Activated T-cell treated with anti-CD3 and anti-CD28 coated beads, Interleukin-2, amount 50 U/mL, for 72 hours (primary cell): ENCODE results near the gene SLC39A8. TPM values are rescaled to one million over a fixed set of nuclear protein-coding genes. Genes with fewer than 3 reads are reported as not detected.
A peak's percentile ranks its signal among the peaks of the same experiment; 100 is the strongest.
"Not testable (repeated sequence)": the region's sequence is repeated elsewhere in the genome, so short reads cannot be mapped to it uniquely, and the experiment has no call there.

Source experiments
- ATAC-seq, 2 donors: fragments of 150-1000 bp; cut with Tn5 transposase; replicated peaks in 1 of 2; 2 replicates each; pipeline ENCODE4 v1.10.0; 2021; ENCODE audit warnings: moderate library complexity in 2 of 2, mild to moderate bottlenecking in 1 of 2
- DNase-seq, 2 donors: peaks; one replicate each; pipeline ENCODE4 v3.0.0; 2021 to 2022; ENCODE audit warnings: mixed read lengths in 1 of 2
- H3K27ac Mint-ChIP-seq: one replicate; pipeline ENCODE4 v1.8.0; 2022; ENCODE audit warnings: mild to moderate bottlenecking, moderate library complexity, mixed read lengths
- H3K27me3 Mint-ChIP-seq: one replicate; pipeline ENCODE4 v1.8.0; 2022; ENCODE audit warnings: low read depth, mixed read lengths
- H3K36me3 Mint-ChIP-seq, 2 donors: one replicate each; pipeline ENCODE4 v1.8.0; 2022; ENCODE audit warnings: mixed read lengths in 2 of 2, mild to moderate bottlenecking in 1 of 2; ENCODE audit not compliant: insufficient read depth in 2 of 2
- H3K4me1 Mint-ChIP-seq: one replicate; pipeline ENCODE4 v1.8.0; 2022; ENCODE audit warnings: low read depth, mixed read lengths
- H3K4me3 Mint-ChIP-seq, 2 donors: one replicate each; pipeline ENCODE4 v1.8.0; 2022; ENCODE audit warnings: mild to moderate bottlenecking in 2 of 2, mixed read lengths in 2 of 2, moderate library complexity in 2 of 2
- H3K9me3 Mint-ChIP-seq, 2 donors: one replicate each; pipeline ENCODE4 v1.8.0; 2022; ENCODE audit warnings: mixed read lengths in 2 of 2
- total RNA-seq, 2 donors: library from RNA; stranded (reverse); gene quantifications; one replicate each; pipeline ENCODE4 v1.2.3, GENCODE V29; 2022

SLC39A8 gene
- 10 to 100 TPM; 56.4 to 58.7 TPM for total RNA-seq

- Mint-ChIP-seq H3K9me3 (no peaks in the 10 kb centered on the region), H3K36me3 (peaks cover 0 to 2% of the 10 kb centered on the region in 2 donors), H3K4me1 (peaks cover 47% of the 10 kb centered on the region), H3K27me3 (peaks cover 6% of the 10 kb centered on the region), H3K27ac (peak within 1 kb of the TSS; percentile 98), H3K4me3 (peak within 1 kb of the TSS; percentile 85 to 88)
- peak; percentile 91 to 92 for DNase-seq
- ATAC-seq: peak; percentile 82 to 83
Observed at GRCh38 chr4:102344954-102345794, at the start of gene SLC39A8. Gene SLC39A8 (minus strand): TSS chr4:102345482. CDS start chr4:102344662, 820 bp downstream.

DNA sequence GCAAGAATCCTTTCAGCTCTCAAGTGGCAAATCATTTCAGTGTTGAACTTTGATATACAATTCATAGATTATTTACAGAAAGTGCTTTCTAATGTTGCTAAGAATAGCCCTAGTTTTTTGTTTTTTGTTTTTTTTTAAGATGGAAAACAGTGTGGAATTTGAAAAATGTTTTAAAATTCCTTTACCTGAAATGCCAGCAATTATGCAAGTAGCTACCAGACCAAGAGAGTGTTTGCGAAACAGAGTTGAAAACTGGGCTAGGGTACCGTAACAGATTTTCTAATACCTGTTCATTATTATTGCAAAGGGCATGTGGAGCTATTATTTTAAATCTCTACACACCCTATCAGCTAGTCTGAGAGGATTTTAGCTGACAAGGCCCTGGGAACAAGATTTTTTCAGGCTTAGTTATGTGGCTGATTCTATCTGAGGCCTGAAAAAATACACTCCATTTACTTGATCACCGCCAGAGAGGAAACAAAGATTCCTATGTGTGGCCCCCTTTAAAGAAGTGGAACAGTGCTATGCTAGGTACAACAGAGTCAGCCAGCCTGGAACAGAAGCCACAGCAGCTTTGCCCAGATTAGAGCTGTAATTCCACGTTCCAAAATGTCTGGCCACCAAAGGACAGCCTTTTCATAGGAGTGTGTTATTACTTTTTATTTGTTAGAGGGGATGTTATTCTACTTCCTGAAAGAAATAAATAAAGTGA lies 46.9 kb upstream of the SLC39A8 start:
- ATAC-seq (no peak), DNase-seq (no peak)
- H3K4me1 Mint-ChIP-seq: peaks cover 32% of the 10 kb centered on the region
- peaks cover 10% of the 10 kb centered on the region for H3K27me3 Mint-ChIP-seq
- no peaks in the 10 kb centered on the region for H3K9me3 Mint-ChIP-seq
- no peaks in the 10 kb centered on the region for H3K36me3 Mint-ChIP-seq
- H3K4me3 Mint-ChIP-seq: no peak overlapping the region
- no peak overlapping the region for H3K27ac Mint-ChIP-seq

- Mint-ChIP-seq H3K27me3 (peaks cover 23% of the 10 kb centered on the region), H3K27ac (peak overlapping the region; percentile 45), H3K36me3 (no peaks in the 10 kb centered on the region), H3K4me1 (peaks cover 32% of the 10 kb centered on the region), H3K9me3 (no peaks in the 10 kb centered on the region), H3K4me3 (peak overlapping the region in 1 of 2 donors; percentile 70)
- peak; percentile 97 to 99 for ATAC-seq
- DNase-seq: peak; percentile 4 to 18
Observed at GRCh38 chr4:102390438-102390837, 45.2 kb upstream of the SLC39A8 start.

- ATAC-seq (no peak), DNase-seq (no peak)
- Mint-ChIP-seq H3K4me3 (no peak overlapping the region), H3K9me3 (no peaks in the 10 kb centered on the region), H3K36me3 (no peaks in the 10 kb centered on the region), H3K27ac (no peak overlapping the region), H3K27me3 (peaks cover 29% of the 10 kb centered on the region), H3K4me1 (peaks cover 32% of the 10 kb centered on the region)
Observed at GRCh38 chr4:102388611-102389010, 43.3 kb upstream of the SLC39A8 start.

DNA sequence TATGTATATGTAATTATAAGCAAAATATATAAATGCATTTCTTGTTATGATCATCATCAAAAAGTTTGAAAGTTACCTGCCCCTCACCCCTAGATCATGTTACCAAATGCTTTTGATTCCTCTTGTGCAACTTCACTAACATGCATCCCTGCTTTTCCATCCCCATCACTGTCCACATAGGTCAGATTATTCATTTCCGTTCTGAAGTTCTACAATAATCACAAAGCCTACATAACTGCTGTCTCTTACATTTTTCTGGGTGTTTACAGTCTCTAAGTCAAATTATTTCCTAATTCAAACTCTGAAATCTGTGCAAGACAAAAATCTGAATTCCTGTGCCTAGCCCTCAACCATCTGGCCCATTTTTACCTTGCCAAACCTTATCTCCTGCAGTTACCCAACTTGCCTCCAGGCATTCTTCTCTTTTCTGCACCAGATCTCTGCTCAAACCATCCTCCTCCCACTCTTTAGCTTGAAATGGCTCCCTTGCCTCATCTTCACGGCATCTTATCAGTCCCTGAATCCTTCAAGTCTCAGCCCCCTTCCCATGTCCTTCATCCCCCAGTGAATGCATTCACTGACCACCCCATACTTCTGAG lies 42.4 kb upstream of the SLC39A8 start:
- H3K27me3 Mint-ChIP-seq: peaks cover 39% of the 10 kb centered on the region
- no peak overlapping the region for H3K4me3 Mint-ChIP-seq
- H3K36me3 Mint-ChIP-seq: no peaks in the 10 kb centered on the region
- ATAC-seq (no peak), DNase-seq (no peak)
- no peak overlapping the region for H3K27ac Mint-ChIP-seq
- H3K9me3 Mint-ChIP-seq: no peaks in the 10 kb centered on the region
- H3K4me1 Mint-ChIP-seq: peaks cover 32% of the 10 kb centered on the region

DNA sequence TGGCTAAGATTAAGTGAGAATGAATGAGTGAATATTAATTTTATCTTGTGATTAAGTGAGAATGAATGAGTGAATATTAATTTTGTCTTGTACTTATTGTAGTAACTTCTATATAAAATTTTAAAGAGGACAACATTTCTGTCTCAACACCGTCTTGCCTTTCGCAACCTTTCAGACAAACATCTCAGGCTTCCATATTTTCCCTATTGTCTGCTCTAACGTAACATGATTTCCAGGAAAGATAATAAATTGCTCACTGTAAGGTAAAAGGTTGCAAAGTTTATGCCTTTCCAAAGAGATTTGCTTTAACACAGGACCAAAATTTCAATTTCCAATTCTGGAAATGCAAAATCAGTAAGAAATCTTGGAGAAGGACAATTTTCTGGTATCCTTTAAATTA lies 41.7 kb upstream of the SLC39A8 start:
- H3K4me3 Mint-ChIP-seq: no peak overlapping the region
- H3K9me3 Mint-ChIP-seq: peaks cover 1 to 2% of the 10 kb centered on the region in 2 donors
- peaks cover 0 to 3% of the 10 kb centered on the region in 2 donors for H3K36me3 Mint-ChIP-seq
- peaks cover 45% of the 10 kb centered on the region for H3K27me3 Mint-ChIP-seq
- H3K27ac Mint-ChIP-seq: no peak overlapping the region
- no peak for ATAC-seq
- H3K4me1 Mint-ChIP-seq: peaks cover 32% of the 10 kb centered on the region
- no peak for DNase-seq

DNA sequence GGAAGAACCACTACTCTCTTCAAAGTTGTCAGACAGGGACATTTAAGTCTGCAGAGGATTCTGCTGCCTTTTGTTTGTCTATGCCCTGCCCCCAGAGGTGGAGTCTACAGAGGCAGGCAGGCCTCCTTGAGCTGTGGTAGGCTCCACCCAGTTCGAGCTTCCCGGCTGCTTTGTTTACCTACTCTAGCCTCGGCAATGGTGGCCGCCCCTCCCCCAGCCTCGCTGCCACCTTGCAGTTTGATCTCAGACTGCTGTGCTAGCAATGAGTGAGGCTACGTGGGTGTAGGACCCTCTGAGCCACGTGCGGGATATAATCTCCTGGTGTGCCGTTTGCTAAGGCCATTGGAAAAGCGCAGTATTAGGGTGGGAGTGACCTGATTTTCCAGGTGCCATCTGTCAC lies 35.0 kb upstream of the SLC39A8 start:
- not testable (repeated sequence) for DNase-seq, H3K27ac Mint-ChIP-seq, H3K4me1 Mint-ChIP-seq, ATAC-seq, H3K4me3 Mint-ChIP-seq, H3K36me3 Mint-ChIP-seq
- Mint-ChIP-seq H3K27me3 (peaks cover 38% of the 10 kb centered on the region), H3K9me3 (peaks cover 10 to 12% of the 10 kb centered on the region in 2 donors)

- H3K27me3 Mint-ChIP-seq: no peaks in the 10 kb centered on the region
- DNase-seq (no peak), ATAC-seq (no peak)
- no peak overlapping the region for H3K4me3 Mint-ChIP-seq
- no peak overlapping the region for H3K27ac Mint-ChIP-seq
- H3K4me1 Mint-ChIP-seq: no peaks in the 10 kb centered on the region
- peaks cover 0 to 3% of the 10 kb centered on the region in 2 donors for H3K36me3 Mint-ChIP-seq
- peaks cover 1 to 5% of the 10 kb centered on the region in 2 donors for H3K9me3 Mint-ChIP-seq
Observed at GRCh38 chr4:102362922-102363432, 17.7 kb upstream of the SLC39A8 start.

- H3K9me3 Mint-ChIP-seq: no peaks in the 10 kb centered on the region
- no peak for ATAC-seq
Observed at GRCh38 chr4:102358128-102358527, 12.8 kb upstream of the SLC39A8 start.

GRCh38 chr4:102357637-102358036 lies 12.4 kb upstream of the SLC39A8 start:
- not testable (repeated sequence) for H3K4me3 Mint-ChIP-seq, ATAC-seq, DNase-seq, H3K36me3 Mint-ChIP-seq, H3K4me1 Mint-ChIP-seq, H3K27me3 Mint-ChIP-seq, H3K9me3 Mint-ChIP-seq, H3K27ac Mint-ChIP-seq

More at GRCh38 chr4:102358128-102358527, 12.8 kb upstream of the SLC39A8 start:
- no peak for DNase-seq
- Mint-ChIP-seq H3K27me3 (no peaks in the 10 kb centered on the region), H3K4me3 (no peak overlapping the region), H3K36me3 (no peaks in the 10 kb centered on the region), H3K27ac (no peak overlapping the region), H3K4me1 (no peaks in the 10 kb centered on the region)

GRCh38 chr4:102356562-102357202 lies 11.4 kb upstream of the SLC39A8 start:
- ATAC-seq: no peak
- Mint-ChIP-seq H3K4me3 (no peak overlapping the region), H3K4me1 (no peaks in the 10 kb centered on the region), H3K36me3 (no peaks in the 10 kb centered on the region), H3K27me3 (no peaks in the 10 kb centered on the region), H3K9me3 (no peaks in the 10 kb centered on the region), H3K27ac (no peak overlapping the region)
- DNase-seq: no peak

DNA sequence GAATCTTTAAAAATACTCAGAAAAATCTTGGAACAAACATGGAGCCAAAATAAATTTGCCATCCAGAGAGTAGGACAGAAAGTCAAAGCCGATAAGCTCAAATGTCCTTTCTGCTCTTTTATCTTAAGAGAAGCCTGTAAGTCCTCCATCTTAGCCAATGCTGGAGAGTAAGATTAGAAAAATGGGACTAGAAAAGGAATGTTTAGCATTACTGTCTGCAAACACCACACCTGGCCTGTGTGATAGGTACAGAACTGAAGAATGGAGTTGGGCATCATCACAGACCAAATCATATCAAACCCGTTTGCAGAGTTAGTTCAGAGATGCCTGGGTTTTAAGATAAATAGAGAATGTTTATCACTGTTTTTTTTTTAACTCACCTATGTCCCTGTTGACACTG lies 10.5 kb upstream of the SLC39A8 start:
- no peaks in the 10 kb centered on the region for H3K27me3 Mint-ChIP-seq
- H3K4me1 Mint-ChIP-seq: no peaks in the 10 kb centered on the region
- H3K27ac Mint-ChIP-seq: no peak overlapping the region
- ATAC-seq (no peak), DNase-seq (no peak)
- no peaks in the 10 kb centered on the region for H3K36me3 Mint-ChIP-seq
- H3K4me3 Mint-ChIP-seq: no peak overlapping the region
- no peaks in the 10 kb centered on the region for H3K9me3 Mint-ChIP-seq
